ENCODE measurements around the gene CLSTN2.

Gene CLSTN2

GRCh38 chr3:139935016-139935865, at the start of gene CLSTN2:
Gene CLSTN2, plus strand, starts transcription at chr3:139935185.
- no peak for DNase-seq (ENCODE audit: low read depth, low spot score)

DNA sequence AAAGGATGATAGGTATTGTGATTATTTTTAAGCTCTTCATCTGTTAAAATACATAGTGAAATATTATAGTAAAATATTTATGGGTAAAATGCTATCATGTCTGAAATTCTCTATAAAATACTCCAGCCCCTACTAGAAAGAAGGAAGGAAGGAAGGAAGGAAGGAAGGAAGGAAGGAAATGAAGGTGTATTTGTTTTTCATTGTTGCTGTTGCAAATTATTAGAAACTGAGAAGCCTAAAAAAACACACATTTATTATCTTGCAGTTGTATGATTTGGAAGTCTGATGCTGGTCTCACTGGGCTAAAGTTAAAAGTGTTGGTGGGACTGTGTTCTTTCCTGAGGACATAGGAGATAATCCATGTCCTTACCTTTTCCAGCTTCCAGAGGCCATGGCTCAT, 47.6 kb upstream of the CLSTN2 start:
- DNase-seq (ENCODE audit: low read depth, low spot score): no peak

- DNase-seq (ENCODE audit: low read depth, low spot score): no peak
Observed at GRCh38 chr3:139888561-139889140, 46.3 kb upstream of the CLSTN2 start.

DNA sequence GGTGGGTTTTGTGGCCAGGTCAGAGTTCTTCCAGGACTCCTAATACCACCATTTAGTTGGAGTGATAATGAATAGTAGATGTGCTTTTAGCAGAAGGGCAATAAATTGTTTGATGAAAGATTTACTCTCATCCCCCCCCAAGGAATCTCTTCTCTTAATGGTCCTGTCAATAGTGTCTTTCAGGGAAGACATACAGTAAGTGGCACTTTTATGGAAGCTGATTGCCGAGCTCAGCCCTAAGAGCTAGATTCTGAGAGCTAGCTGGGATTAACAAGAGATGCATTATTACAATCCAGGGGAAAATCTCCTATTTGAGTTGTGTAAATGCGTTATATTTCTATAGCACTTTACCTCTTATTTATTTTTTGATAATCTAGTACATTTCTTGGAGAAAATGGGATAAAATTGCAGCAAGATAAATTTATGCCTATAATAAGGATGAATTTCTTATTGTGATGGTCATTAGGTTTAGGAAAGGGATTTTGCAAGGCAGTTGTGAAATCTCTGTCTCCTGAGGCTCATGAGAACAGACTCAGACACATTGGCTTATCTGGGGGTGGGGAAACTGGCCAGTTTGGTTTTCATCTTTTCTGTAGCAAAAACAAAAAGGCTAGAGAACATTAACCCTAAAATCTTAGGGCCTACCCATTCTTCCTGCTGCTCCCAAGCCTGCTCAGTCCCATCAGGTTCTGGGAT, 41.6 kb upstream of the CLSTN2 start:
- DNase-seq (ENCODE audit: low read depth, low spot score): no peak

GRCh38 chr3:139893963-139894642, 40.9 kb upstream of the CLSTN2 start:
- no peak for DNase-seq (ENCODE audit: low read depth, low spot score)

GRCh38 chr3:139894643-139894989, 40.4 kb upstream of the CLSTN2 start:
- no peak for DNase-seq (ENCODE audit: low read depth, low spot score)

DNA sequence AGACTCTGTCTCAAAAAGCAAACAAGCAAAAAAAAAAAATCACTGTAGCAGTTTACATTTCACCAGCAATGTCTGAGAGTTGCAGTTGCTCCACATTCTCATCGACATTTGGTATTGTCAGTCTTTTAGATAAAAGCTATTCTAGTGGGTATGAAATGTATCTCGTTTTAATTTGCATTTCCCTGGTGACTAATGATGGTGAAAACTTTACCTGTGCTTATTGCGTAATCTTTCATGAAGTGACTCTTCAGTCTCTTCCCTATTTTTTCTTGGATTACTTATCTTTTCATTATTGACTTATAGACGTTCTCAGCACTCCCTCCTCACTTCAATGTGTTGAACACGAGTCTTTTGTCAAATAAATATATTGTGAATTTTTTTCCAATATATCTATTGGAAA, 37.2 kb upstream of the CLSTN2 start:
- DNase-seq (ENCODE audit: low read depth, low spot score): no peak

DNA sequence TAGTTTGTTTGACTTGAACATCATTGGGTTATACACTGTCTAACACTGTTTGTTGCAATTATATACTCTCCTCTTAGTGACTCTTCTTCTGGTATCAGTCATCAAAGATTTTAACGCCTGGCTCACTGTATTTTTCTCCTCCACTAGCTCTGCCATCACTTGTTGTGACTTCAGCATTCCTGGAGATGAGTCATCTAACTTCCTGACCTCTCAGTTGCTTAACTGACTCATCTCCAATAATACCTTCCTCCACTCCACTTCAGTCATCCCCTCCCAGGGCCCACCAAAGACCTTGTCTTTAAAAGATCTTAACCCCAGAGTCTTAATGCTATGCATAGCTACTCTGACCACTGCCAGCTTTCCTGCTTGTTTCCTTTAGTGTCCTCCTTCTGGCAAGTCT, 28.6 kb upstream of the CLSTN2 start:
- no peak for DNase-seq (ENCODE audit: low read depth, low spot score)

DNA sequence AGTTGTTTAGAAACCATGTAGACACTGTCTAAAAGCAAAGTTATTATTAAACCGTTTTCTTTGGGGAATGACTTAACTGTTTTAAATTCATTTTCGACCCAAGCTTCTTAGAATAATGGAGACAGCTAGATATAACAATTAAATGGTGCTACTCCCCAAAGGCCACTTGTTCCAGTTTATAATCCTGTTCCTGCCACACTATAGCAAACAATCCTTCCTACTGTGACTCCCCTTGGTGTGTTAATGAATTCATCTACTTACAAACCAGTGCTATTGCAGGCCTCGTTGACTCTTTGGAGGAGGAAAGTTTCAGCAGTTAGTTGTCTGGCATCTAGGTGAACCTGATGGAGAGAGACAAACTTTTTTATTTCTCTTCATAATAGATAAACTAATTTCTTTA, 25.2 kb upstream of the CLSTN2 start:
- no peak for DNase-seq (ENCODE audit: low read depth, low spot score)

GRCh38 chr3:139916271-139916670, 18.7 kb upstream of the CLSTN2 start:
- DNase-seq (ENCODE audit: low read depth, low spot score): no peak

GRCh38 chr3:139917226-139917785, 17.7 kb upstream of the CLSTN2 start:
- no peak for DNase-seq (ENCODE audit: low read depth, low spot score)

GRCh38 chr3:139928708-139929505, 6.1 kb upstream of the CLSTN2 start:
- DNase-seq (ENCODE audit: low read depth, low spot score): no peak

DNA sequence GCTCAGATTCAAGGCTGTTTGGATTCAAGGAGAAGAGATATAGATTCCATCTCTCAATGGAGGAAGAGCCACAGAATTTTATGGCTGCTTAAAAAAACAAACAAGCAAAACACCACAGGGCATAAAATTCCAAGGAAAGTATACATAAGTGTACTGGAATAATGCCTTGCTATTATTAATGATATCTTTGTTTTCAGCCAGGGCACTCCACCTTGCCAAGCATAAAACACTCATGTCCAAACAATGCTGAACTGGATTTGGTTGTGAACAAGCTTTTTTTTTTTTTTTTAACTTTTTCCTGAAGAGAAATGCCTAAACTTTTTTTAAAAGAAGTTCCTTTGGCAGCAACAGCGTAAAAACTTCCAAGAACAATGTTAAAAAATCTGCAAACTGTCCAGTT, 4.8 kb upstream of the CLSTN2 start:
- no peak for DNase-seq (ENCODE audit: low read depth, low spot score)

GRCh38 chr3:139933766-139934165, 1.2 kb upstream of the CLSTN2 start:
- DNase-seq (ENCODE audit: low read depth, low spot score): no peak

DNA sequence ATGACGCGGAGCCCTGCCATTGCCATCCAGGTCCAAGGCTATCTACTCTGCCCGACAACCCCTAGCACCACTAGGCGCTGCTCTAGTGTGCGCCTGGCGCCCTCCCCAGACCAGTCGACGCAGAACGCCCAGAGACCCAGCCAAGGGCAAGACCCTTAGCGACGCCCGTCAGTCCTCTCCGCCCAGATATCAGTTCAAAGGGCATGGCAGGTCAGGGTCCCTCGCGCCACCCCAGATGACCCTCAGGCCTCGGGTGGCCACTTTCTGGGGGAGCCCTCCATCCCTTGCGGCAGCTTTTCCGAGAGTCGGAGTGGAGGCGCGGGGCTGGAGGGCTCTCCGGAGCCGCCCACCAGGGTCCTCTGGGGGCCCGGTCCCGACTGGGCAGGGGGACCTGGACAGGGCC, 371 bp upstream of the CLSTN2 start:
- no peak for DNase-seq (ENCODE audit: low read depth, low spot score)

GRCh38 chr3:139935866-139936817, 1.2 kb downstream of the CLSTN2 start:
- DNase-seq (ENCODE audit: low read depth, low spot score): no peak

- DNase-seq (ENCODE audit: low read depth, low spot score): no peak
Observed at GRCh38 chr3:139937674-139938279, 2.8 kb downstream of the CLSTN2 start.

DNA sequence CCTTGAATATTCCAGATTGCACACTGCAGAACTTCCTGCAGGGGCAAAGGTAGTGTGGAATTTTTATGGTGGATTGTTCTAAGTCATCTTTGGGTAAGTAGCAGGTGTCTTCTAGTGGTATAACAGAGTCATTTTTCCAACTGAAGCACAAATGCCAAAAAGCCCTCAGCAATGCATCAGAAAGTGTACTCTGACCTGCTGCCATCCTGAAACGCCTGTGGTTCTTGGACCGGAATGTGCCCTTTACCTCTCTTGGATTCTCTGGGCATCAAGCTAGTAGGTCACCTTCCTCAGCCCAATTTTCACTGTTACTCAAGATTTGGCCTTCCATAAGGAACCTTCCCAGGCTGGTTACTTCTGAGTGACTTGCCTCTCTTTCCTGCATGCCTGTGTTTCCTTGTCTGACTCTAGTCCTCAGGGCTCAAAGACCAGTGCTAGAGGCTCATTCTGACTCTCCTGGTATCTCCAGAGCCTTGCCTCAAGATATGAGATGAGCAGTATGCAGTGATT, 4.8 kb downstream of the CLSTN2 start:
- no peak for DNase-seq (ENCODE audit: low read depth, low spot score)

- DNase-seq (ENCODE audit: low read depth, low spot score): no peak
Observed at GRCh38 chr3:139940622-139941021, 5.6 kb downstream of the CLSTN2 start.

Data from brain pericyte (primary cell).